GM18526 (cell line): ENCODE results near the gene NMT1.

Experiments used
- POLR2A ChIP-seq: IDR thresholded peaks from 3 replicates; pipeline ENCODE4 v1.6.1; 2011; ENCODE audit not compliant: insufficient read length; ENCODE audit errors: extremely low read depth

Gene NMT1

DNA sequence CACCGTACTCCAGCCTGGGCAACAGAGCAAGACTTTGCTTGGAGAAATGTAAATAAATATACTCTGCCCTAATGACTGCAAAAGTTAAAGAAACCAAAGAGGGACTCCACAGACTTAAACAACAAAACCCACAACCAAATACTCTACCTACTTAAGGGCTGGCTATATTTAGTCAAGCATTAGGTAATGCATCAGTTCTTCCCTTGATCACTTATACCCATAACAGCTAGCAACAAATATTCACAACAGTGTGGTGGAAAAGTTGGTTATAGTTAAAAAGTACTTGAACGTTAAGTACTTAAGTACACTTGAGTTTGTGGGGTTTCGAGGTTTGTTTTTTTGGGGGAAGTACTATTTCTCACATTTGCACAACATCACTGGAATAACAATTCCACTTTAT lies 95.1 kb downstream of the NMT1 start:
- no peak for TF ChIP-seq POLR2A
